SIG-M5 treated with dmso at 0.1 percent for 504 hours (cell line): ENCODE data around the gene NXPE2.
"Not testable (repeated sequence)": the region's sequence is repeated elsewhere in the genome, so short reads cannot be mapped to it uniquely, and the experiment has no call there.

ENCODE experiments used
- DNase-seq: peaks from one replicate; lab custom pipeline; 2025; ENCODE audit not compliant: unreplicated experiment; lab: John Stamatoyannopoulos, UW

NXPE2 gene

GRCh38 chr11:114678125-114679036, at the start of gene NXPE2:
Gene NXPE2 (plus strand): TSS chr11:114678527. CDS start chr11:114678576, 49 bp downstream.
- DNase-seq: no peak

GRCh38 chr11:114631445-114631965, 46.8 kb upstream of the NXPE2 start:
- not testable (repeated sequence) for DNase-seq

- DNase-seq: not testable (repeated sequence)
These were observed 38.9 kb upstream of the NXPE2 start for GRCh38 chr11:114639440-114639839.

GRCh38 chr11:114650661-114651060, 27.7 kb upstream of the NXPE2 start:
- no peak for DNase-seq

GRCh38 chr11:114651145-114651718, 27.1 kb upstream of the NXPE2 start:
- no peak for DNase-seq

- DNase-seq: no peak
These were observed 25.2 kb upstream of the NXPE2 start for GRCh38 chr11:114653148-114653547.

- no peak for DNase-seq
These were observed 13.7 kb upstream of the NXPE2 start for GRCh38 chr11:114664641-114665040.

GRCh38 chr11:114666760-114667159, 11.6 kb upstream of the NXPE2 start:
- DNase-seq: no peak

- no peak for DNase-seq
These were observed 10.2 kb upstream of the NXPE2 start for GRCh38 chr11:114668109-114668508.

GRCh38 chr11:114673661-114674060, 4.7 kb upstream of the NXPE2 start:
- DNase-seq: no peak

GRCh38 chr11:114679505-114679904, 1.2 kb downstream of the NXPE2 start:
- no peak for DNase-seq

GRCh38 chr11:114683007-114683406, 4.7 kb downstream of the NXPE2 start:
- no peak for DNase-seq

GRCh38 chr11:114684636-114685035, 6.3 kb downstream of the NXPE2 start:
- DNase-seq: no peak

- DNase-seq: no peak
These were observed 6.8 kb downstream of the NXPE2 start for GRCh38 chr11:114685097-114685496.

GRCh38 chr11:114705280-114706024, 27.1 kb downstream of the NXPE2 start:
- DNase-seq: no peak

- no peak for DNase-seq
These were observed 31.6 kb downstream of the NXPE2 start for GRCh38 chr11:114709960-114710359.

- no peak for DNase-seq
These were observed 35.4 kb downstream of the NXPE2 start for GRCh38 chr11:114713756-114714155.

- DNase-seq: no peak
These were observed 41.2 kb downstream of the NXPE2 start for GRCh38 chr11:114719562-114719961.

GRCh38 chr11:114724916-114725524, 46.7 kb downstream of the NXPE2 start:
- no peak for DNase-seq

- DNase-seq: no peak
These were observed 47.3 kb downstream of the NXPE2 start for GRCh38 chr11:114725623-114726022.

- no peak for DNase-seq
These were observed 58.5 kb downstream of the NXPE2 start for GRCh38 chr11:114736806-114737205.
